Heart left ventricle (tissue), 16 donors: ENCODE data around the gene DUSP22. TPM values are rescaled to one million over a fixed set of nuclear protein-coding genes. Genes with fewer than 3 reads are reported as not detected.
"Not testable (repeated sequence)": the region's sequence is repeated elsewhere in the genome, so short reads cannot be mapped to it uniquely, and the experiment has no call there.

Experiments
- ATAC-seq, 4 donors: fragments of 200-7000 bp; cut with Tn5 transposase; one replicate each; pipeline ENCODE4 v1.9.1; 2020 to 2022; ENCODE audit warnings: moderate library complexity in 4 of 4, mild to moderate bottlenecking in 3 of 4, moderate number of reproducible peaks in 1 of 4
- DNase-seq, 5 donors: peaks; one replicate each; pipeline ENCODE4 v3.0.0-alpha.2; 2020
- H3K27ac ChIP-seq, 12 donors: fragments of 200-600 bp; sonication (generic) in 4 of 12; one replicate each; pipeline versions ENCODE4 v1.5.0 to v1.8.0; 2016 to 2022; ENCODE audit warnings: mild to moderate bottlenecking in 2 of 12
- H3K27me3 ChIP-seq, 9 donors: fragments of 200-600 bp; sonication (generic) in 2 of 9; one replicate each; pipeline versions ENCODE4 v1.5.1 to v1.8.0; 2016 to 2022; ENCODE audit warnings: mild to moderate bottlenecking in 3 of 9
- H3K36me3 ChIP-seq, 9 donors: fragments of 200-600 bp; sonication (generic) in 2 of 9; one replicate each; pipeline versions ENCODE4 v1.5.0 to v1.8.0; 2018 to 2022; ENCODE audit warnings: mild to moderate bottlenecking in 2 of 9
- H3K4me1 ChIP-seq, 12 donors: fragments of 200-600 bp; sonication (generic) in 4 of 12; one replicate each; pipeline versions ENCODE4 v1.5.0 to v1.8.0; 2016 to 2022; ENCODE audit warnings: mild to moderate bottlenecking in 3 of 12
- H3K4me3 ChIP-seq, 12 donors: fragments of 200-600 bp; sonication (generic) in 4 of 12; one replicate each; pipeline versions ENCODE4 v1.5.0 to v1.8.0; 2017 to 2022; ENCODE audit warnings: mild to moderate bottlenecking in 9 of 12, moderate library complexity in 4 of 12
- H3K9me3 ChIP-seq, 12 donors: fragments of 200-600 bp; sonication (generic) in 4 of 12; one replicate each; pipeline versions ENCODE4 v1.5.0 to v1.8.0; 2016 to 2022; ENCODE audit warnings: mild to moderate bottlenecking in 1 of 12
- CTCF ChIP-seq, 12 donors: fragments of 200-600 bp; sonication (generic) in 4 of 12; IDR thresholded peaks; one replicate each; pipeline versions ENCODE4 v1.5.0 to v1.8.0; 2018 to 2022; ENCODE audit warnings: antibody characterized with exemption in 12 of 12, mild to moderate bottlenecking in 5 of 12
- POLR2A ChIP-seq, 2 donors: fragments of 450-650 bp; IDR thresholded peaks; one replicate each; pipeline ENCODE4 v1.6.1; 2017; ENCODE audit warnings: antibody characterized with exemption in 2 of 2, mild to moderate bottlenecking in 2 of 2, moderate library complexity in 2 of 2
- WGBS, 4 donors: extraction: QIAGEN DNeasy Blood & Tissue Kit in 2 of 4; methylation state at CpG; one replicate each; pipeline versions ENCODE4 v1.1.5 to v1.1.7; 2013 to 2018; 5-methylcytosine and 5-hydroxymethylcytosine counted together
- intact Hi-C, 10 donors: fragments of 100-400 bp; cut with DNase I; formaldehyde crosslinking; loops; one replicate each; pipeline versions ENCODE4 v1.11.1 to v1.14.2; 2022
- polyA plus RNA-seq, 2 donors: library from polyadenylated mRNA; stranded (reverse); fragments of 200-250 nt; gene quantifications; one replicate each; pipeline ENCODE4 v1.2.3, GENCODE V29; 2013
- total RNA-seq, 9 donors: library from RNA; depleted of rRNA in 2 of 9; stranded (reverse); fragments of >200 nt in 2 of 9; fragmentation: NEBNext Ultra II Directional in 3 of 9; extraction: Animal tissue kit (Norgen Biotek cat#: 25700) in 3 of 9; gene quantifications; one replicate each; pipeline versions ENCODE4 v1.1.0 to v1.2.4, GENCODE V29; 2016 to 2023
- donor health status: ischemic (EF 13 %, LVEDD 7.1; RV severe dilation, severe dysfunction).
- donor health status: healthy with polysubstance abuse.
- donor health status: DM: no; HTN: yes; CAD: no.
- donor health status: DM: no; HTN: no; CAD: no.
- donor health status: ischemic (EF 25% LVEDD 6.9; RV normal size, moderate dysfunction).
- donor health status: ischemic (EF 25% LVEDD 5.7; RV mildly dilated, moderate dysfunction).
- donor health status: healthy.
- donor health status: DM: yes; HTN: yes; CAD: no.
- donor health status: ischemic (EF 35%, LVEDD 5.7; RV mildly dilated, moderate dysfunction).
- donor health status: nonischemic (EF 11% LVEDD 7.7; RV severe dilation, severe dysfunction).
- donor health status: DM: yes; HTN: yes; CAD: no.
- donor health status: PGD.
- donor health status: ischemic (EF 29% LVEDD 5.4; RV normal size, mild dysfunction).
- donor health status: nonischemic (EF 23%, LVEDD 6.1; RV moderate dilation, normal function).

DUSP22 gene
- total and polyA plus RNA-seq, 11 donors, result 33.4 to 79.9 (median 48.2) TPM

- no peak overlapping the region for H3K4me3 ChIP-seq
- DNase-seq (no peak), ATAC-seq (no peak)
- H3K4me1 ChIP-seq, result no peaks in the 10 kb centered on the region
- H3K36me3 ChIP-seq, result no peaks in the 10 kb centered on the region
- WGBS, 4 donors, result 81 to 90% (median 86%) methylated on average over 19 of the region's 19 CpGs
- TF ChIP-seq CTCF (IDR thresholded peaks at IDR 0.05), result no peak
- no peak for TF ChIP-seq POLR2A (IDR thresholded peaks at IDR 0.05)
- intact Hi-C loops, result no loop called here
- H3K27me3 ChIP-seq, result peaks cover 0 to 26% (median 0%) of the 10 kb centered on the region in 9 donors
- H3K27ac ChIP-seq, result no peak overlapping the region
- no peaks in the 10 kb centered on the region for H3K9me3 ChIP-seq
Observed at GRCh38 chr6:282177-282866, 10.0 kb upstream of the DUSP22 start.

GRCh38 chr6:282867-283416 is 9.3 kb upstream of the DUSP22 start:
- H3K9me3 ChIP-seq, result no peaks in the 10 kb centered on the region
- TF ChIP-seq CTCF (IDR thresholded peaks at IDR 0.05) (no peak), POLR2A (IDR thresholded peaks at IDR 0.05) (no peak)
- H3K4me1 ChIP-seq, result peaks cover 0 to 2% (median 0%) of the 10 kb centered on the region in 12 donors
- WGBS, 4 donors, result 84 to 87% (median 85%) methylated on average over 14 of the region's 14 CpGs
- H3K27me3 ChIP-seq, result peaks cover 0 to 26% (median 0%) of the 10 kb centered on the region in 9 donors
- ATAC-seq (no peak), DNase-seq (no peak)
- no peak overlapping the region for H3K4me3 ChIP-seq
- no peaks in the 10 kb centered on the region for H3K36me3 ChIP-seq
- intact Hi-C loops, result no loop called here
- no peak overlapping the region for H3K27ac ChIP-seq

- Histone ChIP-seq H3K9me3 (no peaks in the 10 kb centered on the region), H3K27ac (no peak overlapping the region), H3K4me1 (peaks cover 0 to 17% (median 0%) of the 10 kb centered on the region in 12 donors), H3K4me3 (no peak overlapping the region), H3K27me3 (peaks cover 0 to 26% (median 0%) of the 10 kb centered on the region in 9 donors), H3K36me3 (no peaks in the 10 kb centered on the region)
- TF ChIP-seq CTCF (IDR thresholded peaks at IDR 0.05) (no peak), POLR2A (IDR thresholded peaks at IDR 0.05) (no peak)
- ATAC-seq (no peak), DNase-seq (no peak)
- intact Hi-C loops, result no loop called here
- 67 to 77% (median 68%) methylated on average over 4 of the region's 4 CpGs for WGBS, 4 donors
Observed at GRCh38 chr6:284486-284885, 7.8 kb upstream of the DUSP22 start.

GRCh38 chr6:285030-285771 is 7.1 kb upstream of the DUSP22 start:
- WGBS, 4 donors, result 85 to 90% (median 87%) methylated on average over 6 of the region's 6 CpGs
- H3K36me3 ChIP-seq, result no peaks in the 10 kb centered on the region
- H3K4me3 ChIP-seq, result no peak overlapping the region
- no peaks in the 10 kb centered on the region for H3K9me3 ChIP-seq
- no peak overlapping the region for H3K27ac ChIP-seq
- DNase-seq (no peak), ATAC-seq (no peak)
- TF ChIP-seq POLR2A (IDR thresholded peaks at IDR 0.05) (no peak), CTCF (IDR thresholded peaks at IDR 0.05) (no peak)
- peaks cover 0 to 26% (median 0%) of the 10 kb centered on the region in 9 donors for H3K27me3 ChIP-seq
- intact Hi-C loops, result no loop called here
- H3K4me1 ChIP-seq, result peaks cover 0 to 21% (median 0%) of the 10 kb centered on the region in 12 donors

GRCh38 chr6:285902-286301 is 6.4 kb upstream of the DUSP22 start:
- ATAC-seq, H3K9me3 ChIP-seq, DNase-seq, H3K27ac ChIP-seq, intact Hi-C loops, H3K36me3 ChIP-seq, H3K4me3 ChIP-seq: not testable (repeated sequence)
- WGBS, 4 donors, result 61 to 83% (median 70%) methylated on average over 5 of the region's 5 CpGs
- Histone ChIP-seq H3K4me1 (peaks cover 0 to 28% (median 0%) of the 10 kb centered on the region in 12 donors), H3K27me3 (peaks cover 0 to 26% (median 0%) of the 10 kb centered on the region in 9 donors)
